Right ventricle myocardium superior (tissue), 1 donor: ENCODE results near the gene TXNRD1. TPM values are rescaled to one million over a fixed set of nuclear protein-coding genes. Genes with fewer than 3 reads are reported as not detected.

ENCODE experiments used
- total RNA-seq: library from RNA; stranded (reverse); fragmentation: NEBNext Ultra II Directional; extraction: Animal tissue kit (Norgen Biotek cat#: 25700); gene quantifications from one replicate; pipeline ENCODE4 v1.2.1, GENCODE V29; 2021
- donor health status: DM: no; HTN: yes; CAD: no; lungs with severe emphysema.

Gene TXNRD1
- total RNA-seq, 1 donor from 2014 or later: 98.9 TPM

Other genes with a start within 250 kb of the TXNRD1 start
- 10.2 TPM for gene TDG, start 249.9 kb upstream of the TXNRD1 start, total RNA-seq
- gene GLT8D2, start 165.6 kb upstream of the TXNRD1 start, total RNA-seq: 6.1 TPM
- 8.8 TPM for gene HCFC2, start 151.2 kb upstream of the TXNRD1 start, total RNA-seq
- 39.1 TPM for gene NFYB, start 77.6 kb upstream of the TXNRD1 start, total RNA-seq
- gene EID3, start 88.0 kb downstream of the TXNRD1 start, total RNA-seq: 1.2 TPM
- gene CHST11, start 241.2 kb downstream of the TXNRD1 start, total RNA-seq: 3.0 TPM